Mucosa of descending colon (tissue), 3 donors: Measurements from ENCODE around the gene NT5C. TPM values are rescaled to one million over a fixed set of nuclear protein-coding genes. Genes with fewer than 3 reads are reported as not detected.

ENCODE experiments used
- ATAC-seq: fragments of 200-7000 bp; cut with Tn5 transposase; one replicate; pipeline ENCODE4 v1.9.1; 2020; ENCODE audit warnings: mild to moderate bottlenecking, moderate library complexity
- DNase-seq, 3 donors: peaks; one replicate each; pipeline ENCODE4 v3.0.0-alpha.2; 2020
- H3K36me3 ChIP-seq: fragments of 200-600 bp; one replicate; pipeline ENCODE4 v1.8.0; 2021; ENCODE audit warnings: low read depth, mild to moderate bottlenecking
- H3K4me1 ChIP-seq: fragments of 200-600 bp; one replicate; pipeline ENCODE4 v1.8.0; 2021; ENCODE audit warnings: low read depth, mild to moderate bottlenecking
- H3K4me3 ChIP-seq: fragments of 200-600 bp; one replicate; pipeline ENCODE4 v1.8.0; 2021; ENCODE audit warnings: mild to moderate bottlenecking
- H3K9me3 ChIP-seq: fragments of 200-600 bp; one replicate; pipeline ENCODE4 v1.8.0; 2021; ENCODE audit warnings: mild to moderate bottlenecking
- CTCF ChIP-seq: fragments of 200-600 bp; IDR thresholded peaks from one replicate; pipeline ENCODE4 v1.8.0; 2022; ENCODE audit warnings: antibody characterized with exemption, mild to moderate bottlenecking
- intact Hi-C, 2 donors: fragments of 100-400 bp; cut with DNase I in 1 of 2; cut with micrococcal nuclease in 1 of 2; formaldehyde crosslinking; loops; one replicate each; pipeline versions ENCODE4 v1.11.0 to v1.11.1; 2022; cut with DNase I, micrococcal nuclease
- total RNA-seq, 3 donors: library from RNA; stranded (reverse); fragmentation: NEBNext Ultra II Directional in 2 of 3; extraction: Animal tissue kit (Norgen Biotek cat#: 25700) in 2 of 3; gene quantifications; one replicate each; pipeline versions ENCODE4 v1.2.1 to v1.2.4, GENCODE V29; 2021 to 2023
- donor health status: DM: no; HTN: no; CAD: no; lungs with moderate emphysema.
- donor health status: DM: no; HTN: no; CAD: no.
- donor health status: DM: no; HTN: yes; CAD: no.

Gene NT5C
- total RNA-seq, 3 donors from 2014 or later: 57.2 to 97.6 (median 75.4) TPM

- Histone ChIP-seq H3K4me3 (peak overlapping the region; percentile 42), H3K4me1 (peaks cover 67% of the 10 kb centered on the region), H3K9me3 (no peaks in the 10 kb centered on the region), H3K36me3 (no peaks in the 10 kb centered on the region)
- intact Hi-C loops: no loop called here
- ATAC-seq: peak; percentile 30
- DNase-seq: peak in 1 of 3 donors; percentile 44
- TF ChIP-seq CTCF: no peak
Observed at GRCh38 chr17:75088465-75089417, 42.8 kb downstream of the NT5C start.

- no peaks in the 10 kb centered on the region for H3K9me3 ChIP-seq
- no peak for TF ChIP-seq CTCF
- peak within 1 kb of the TSS; percentile 42 for H3K4me3 ChIP-seq
- H3K36me3 ChIP-seq: no peaks in the 10 kb centered on the region
- peaks cover 59% of the 10 kb centered on the region for H3K4me1 ChIP-seq
- intact Hi-C loops: no loop called here
- ATAC-seq: peak; percentile 76
- peak; percentile 92 to 95 (median 94) for DNase-seq
Observed at GRCh38 chr17:75087558-75088453, 43.7 kb downstream of the NT5C start, which contains the start of gene SLC16A5. SLC16A5 (plus strand) TSS chr17:75087954; CDS start chr17:75093637, 5,683 bp downstream.

GRCh38 chr17:75087182-75087557 is 44.4 kb downstream of the NT5C start:
- no peak for TF ChIP-seq CTCF
- no peak overlapping the region for H3K4me3 ChIP-seq
- DNase-seq (no peak), ATAC-seq (no peak)
- H3K36me3 ChIP-seq: no peaks in the 10 kb centered on the region
- H3K9me3 ChIP-seq: no peaks in the 10 kb centered on the region
- intact Hi-C loops: no loop called here
- peaks cover 53% of the 10 kb centered on the region for H3K4me1 ChIP-seq

- Histone ChIP-seq H3K36me3 (no peaks in the 10 kb centered on the region), H3K4me1 (peaks cover 49% of the 10 kb centered on the region), H3K4me3 (no peak overlapping the region), H3K9me3 (no peaks in the 10 kb centered on the region)
- DNase-seq (peak in 2 of 3 donors; percentile 69 to 78), ATAC-seq (peak; percentile 51)
- intact Hi-C loops: no loop called here
- no peak for TF ChIP-seq CTCF
Observed at GRCh38 chr17:75086496-75087181, 44.9 kb downstream of the NT5C start.

DNA sequence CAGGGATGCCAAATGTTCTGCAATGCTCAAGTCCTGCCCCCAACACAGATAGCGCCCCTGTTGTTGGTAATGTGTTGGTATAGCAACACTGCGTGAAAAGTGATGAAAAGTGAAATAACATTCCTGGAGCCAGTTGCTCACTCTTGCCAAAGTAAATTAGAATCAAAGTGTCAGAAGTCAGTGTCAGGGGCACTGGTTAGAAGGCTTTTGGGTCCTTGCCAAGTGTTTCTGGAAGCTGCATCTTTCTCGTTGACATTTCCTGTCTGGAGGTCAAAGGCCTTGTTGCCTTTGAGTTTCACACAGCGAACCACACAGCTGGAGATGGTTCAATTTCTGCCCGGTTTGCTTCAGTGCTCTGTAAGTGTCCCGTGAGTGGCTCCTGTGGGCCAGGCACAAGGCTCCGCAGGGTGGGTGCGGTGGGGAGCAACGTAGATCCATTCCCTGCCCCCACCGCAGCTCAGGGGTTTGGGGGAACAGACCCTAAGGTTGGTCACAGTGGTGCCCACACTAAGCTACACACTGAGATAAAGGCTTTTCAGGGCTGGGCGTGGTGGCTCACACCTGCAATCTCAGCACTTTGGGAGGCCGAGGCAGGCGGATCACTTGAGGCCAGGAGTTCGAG is 47.4 kb downstream of the NT5C start:
- ATAC-seq: no peak
- Histone ChIP-seq H3K4me3 (no peak overlapping the region), H3K9me3 (no peaks in the 10 kb centered on the region), H3K36me3 (no peaks in the 10 kb centered on the region), H3K4me1 (peaks cover 36% of the 10 kb centered on the region)
- DNase-seq: no peak
- intact Hi-C loops: no loop called here
- no peak for TF ChIP-seq CTCF
